Stimulated activated CD8-positive, alpha-beta memory T cell treated with anti-CD3 and anti-CD28 coated beads, Interleukin-7, amount 100 ng/mL, for 24 hours (primary cell): ENCODE data around the gene DES.
A peak's percentile ranks its signal among the peaks of the same experiment; 100 is the strongest.

ENCODE experiments used
- DNase-seq: peaks from one replicate; pipeline ENCODE4 v3.0.0-alpha.2; 2020; ENCODE audit warnings: low read depth

Gene DES

GRCh38 chr2:219472629-219473187 is 54.5 kb downstream of the DES start:
- no peak for DNase-seq

GRCh38 chr2:219473511-219473910 is 55.3 kb downstream of the DES start:
- no peak for DNase-seq

GRCh38 chr2:219474285-219475060 is 56.3 kb downstream of the DES start:
- no peak for DNase-seq

GRCh38 chr2:219475278-219475677 is 57.1 kb downstream of the DES start:
- DNase-seq = no peak

- DNase-seq = peak; percentile 44
Measured at GRCh38 chr2:219475697-219476651, 57.8 kb downstream of the DES start.
